ENCODE data around the gene MYH11.

Gene MYH11

DNA sequence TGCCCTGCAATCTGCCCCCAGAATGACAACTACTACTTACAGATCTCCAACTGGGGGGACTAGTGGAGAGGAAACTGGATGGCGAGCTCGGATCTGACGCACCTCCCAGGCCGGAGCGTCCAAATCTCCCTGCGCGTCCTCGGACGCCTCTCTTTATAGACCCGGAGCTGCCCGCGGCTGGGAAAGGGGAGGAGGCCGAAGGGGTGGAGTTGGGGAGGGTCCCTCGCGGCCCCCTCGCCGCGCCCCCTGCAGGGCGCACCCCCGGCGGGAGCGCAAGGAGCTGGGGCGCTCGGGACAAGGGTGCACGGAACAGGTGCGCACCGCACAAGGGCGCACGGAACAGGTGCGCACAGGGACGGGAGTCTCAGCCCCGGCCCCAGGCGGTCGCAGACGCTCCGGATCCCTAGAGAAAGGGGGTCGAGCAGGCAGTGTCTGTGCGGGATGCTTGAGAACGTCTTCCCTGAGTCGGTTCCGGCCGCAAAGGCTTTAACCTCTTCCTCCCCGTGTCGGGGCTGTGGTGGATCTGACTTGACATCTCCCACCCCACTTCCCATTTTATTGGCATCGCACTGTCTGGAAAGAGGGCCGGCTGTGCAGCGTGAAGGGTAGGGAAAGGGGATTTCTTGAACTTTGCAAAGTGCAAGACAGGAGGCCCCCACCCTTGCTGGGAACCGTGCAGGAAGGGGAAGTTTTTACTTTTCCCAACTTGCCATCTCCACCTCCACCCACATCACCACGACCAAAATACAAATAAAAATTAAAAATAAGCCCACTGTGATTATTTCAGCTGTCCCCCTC, at the start of gene MYH11:
Gene MYH11, minus strand, starts transcription at position 128 of the 798 bp plus-strand sequence. CDS start 18,776 bp downstream, outside the sequence.
- no peak for DNase-seq (ENCODE audit: low spot score)

DNA sequence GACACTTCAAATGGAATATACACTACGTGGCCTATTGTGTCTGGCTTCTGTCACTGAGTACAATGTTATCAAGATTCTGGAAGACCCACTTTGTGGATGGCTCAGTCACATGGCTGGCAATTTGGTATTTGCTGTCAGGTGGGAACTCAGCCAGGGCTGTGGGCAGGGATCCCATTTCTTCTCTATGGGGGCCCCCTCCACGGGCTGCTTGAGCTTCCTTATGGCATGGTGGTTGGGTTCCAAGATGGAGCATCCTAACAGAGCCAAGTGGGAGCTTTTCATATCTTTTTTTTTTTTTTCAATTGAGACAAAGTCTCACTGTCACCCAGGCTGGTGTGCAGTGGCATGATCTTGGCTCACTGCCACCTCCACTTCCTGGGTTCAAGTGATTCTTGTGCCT, 49.6 kb upstream of the MYH11 start:
- DNase-seq (ENCODE audit: low spot score): no peak

DNA sequence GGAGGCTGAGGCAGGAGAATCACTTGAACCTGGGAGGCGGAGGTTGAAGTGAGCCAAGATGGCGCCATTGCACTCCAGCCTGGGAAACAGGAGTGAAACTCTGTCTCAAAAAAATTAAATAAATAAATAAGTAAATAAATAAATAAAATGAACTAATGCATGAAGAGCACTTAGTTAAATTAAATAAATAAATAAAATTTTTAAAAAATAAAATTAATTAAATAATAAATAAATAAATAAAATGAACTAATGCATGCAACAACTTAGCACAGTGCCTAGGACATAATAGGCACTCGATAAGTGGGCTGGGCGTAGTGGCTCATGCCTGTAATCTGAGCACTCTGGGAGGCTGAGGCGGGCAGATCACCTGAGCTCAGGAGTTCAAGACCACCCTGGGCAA, 47.1 kb upstream of the MYH11 start:
- DNase-seq (ENCODE audit: low spot score): no peak

DNA sequence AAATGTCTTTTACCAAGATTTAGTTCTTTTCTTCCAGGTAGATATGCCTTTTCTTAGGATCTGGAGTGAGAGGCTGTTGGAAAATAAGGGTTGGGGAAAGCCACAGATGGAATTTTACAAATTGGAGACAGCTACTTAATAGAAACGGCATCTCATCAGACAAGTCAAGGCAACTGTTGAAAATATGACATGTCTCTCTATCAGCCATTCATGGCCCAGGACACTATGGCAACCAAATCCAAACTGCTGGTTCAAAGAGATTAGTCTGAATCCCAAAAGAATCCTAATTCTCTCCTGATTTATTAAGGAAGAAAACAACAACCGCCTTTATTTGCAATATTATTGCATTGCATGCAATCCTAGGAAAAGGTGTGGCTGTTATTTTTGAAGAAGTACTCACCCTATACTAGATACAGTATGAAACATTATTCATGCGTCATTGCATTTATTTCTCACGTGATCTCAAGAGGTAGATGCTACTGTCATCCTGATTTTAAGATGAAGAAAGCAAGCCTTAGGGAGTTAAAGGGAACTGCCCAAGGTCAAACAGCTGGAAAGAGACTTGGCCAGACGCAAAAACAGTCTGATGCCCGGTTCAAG, 44.2 kb upstream of the MYH11 start:
- DNase-seq (ENCODE audit: low spot score): no peak

DNA sequence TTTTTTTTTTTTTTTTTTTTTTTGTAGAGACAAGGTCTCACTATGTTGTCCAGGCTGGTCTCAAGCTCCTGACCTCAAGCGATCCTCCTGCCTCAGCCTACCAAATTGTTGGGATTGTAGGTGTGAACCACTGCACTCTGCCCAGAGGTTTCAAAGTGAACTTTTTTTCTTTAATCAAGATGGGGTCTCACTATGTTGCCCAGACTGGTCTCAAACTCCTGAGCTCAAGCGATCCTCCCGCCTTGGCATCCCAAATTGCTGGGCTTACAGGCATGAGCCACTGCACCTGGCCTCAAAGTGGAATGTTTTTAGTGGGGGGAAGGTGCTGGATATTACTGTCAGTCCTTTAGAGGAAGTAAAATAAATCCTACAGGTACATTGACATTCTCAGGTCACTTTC, 43.5 kb upstream of the MYH11 start:
- DNase-seq (ENCODE audit: low spot score): no peak

DNA sequence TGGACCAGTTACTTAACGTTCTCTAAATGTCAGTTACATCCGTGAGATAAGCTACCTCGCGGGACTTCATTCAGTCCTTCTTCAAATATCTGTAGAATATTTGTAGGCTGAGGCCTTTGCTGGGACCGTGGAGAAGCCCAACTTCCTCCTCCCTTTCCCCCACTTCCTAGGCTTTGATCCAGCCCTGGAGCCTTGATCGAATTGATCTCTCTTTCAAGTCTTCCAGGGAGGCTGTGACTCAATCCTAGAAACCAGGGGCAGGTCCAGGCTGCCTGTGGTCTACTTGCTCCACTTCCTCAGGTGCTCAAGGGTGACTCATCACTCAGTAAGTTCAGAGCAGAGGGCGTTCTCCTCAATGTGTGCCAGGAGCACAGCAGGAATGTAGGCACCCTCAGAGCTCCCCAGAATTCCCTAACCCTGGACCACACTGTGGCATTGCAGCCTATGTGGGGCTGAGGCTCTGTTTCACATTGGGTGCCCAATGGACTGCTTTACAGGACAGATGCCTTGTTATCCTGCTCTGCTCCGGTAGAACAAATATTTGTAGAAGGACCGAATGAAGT, 42.8 kb upstream of the MYH11 start:
- no peak for DNase-seq (ENCODE audit: low spot score)

DNA sequence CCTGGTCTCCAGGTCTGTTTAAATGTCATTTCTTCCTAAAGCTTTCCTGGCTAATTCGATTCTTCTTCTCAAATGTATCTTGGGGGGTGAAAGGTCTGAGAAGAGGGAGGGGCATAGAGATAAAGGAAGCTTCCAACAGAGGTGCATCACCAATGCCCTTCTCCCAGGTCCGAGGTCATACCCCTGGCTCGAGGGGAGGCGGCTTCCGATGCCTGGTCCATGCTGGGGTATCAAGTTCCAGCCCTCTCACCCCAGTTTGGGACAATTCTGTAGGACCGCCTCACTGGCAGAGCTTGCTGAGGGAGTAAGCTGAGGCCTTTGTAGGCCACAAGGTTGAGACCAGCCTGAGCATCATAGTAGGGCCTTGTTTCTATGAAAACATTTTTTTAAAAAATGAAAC, 41.8 kb upstream of the MYH11 start:
- DNase-seq (ENCODE audit: low spot score): no peak

DNA sequence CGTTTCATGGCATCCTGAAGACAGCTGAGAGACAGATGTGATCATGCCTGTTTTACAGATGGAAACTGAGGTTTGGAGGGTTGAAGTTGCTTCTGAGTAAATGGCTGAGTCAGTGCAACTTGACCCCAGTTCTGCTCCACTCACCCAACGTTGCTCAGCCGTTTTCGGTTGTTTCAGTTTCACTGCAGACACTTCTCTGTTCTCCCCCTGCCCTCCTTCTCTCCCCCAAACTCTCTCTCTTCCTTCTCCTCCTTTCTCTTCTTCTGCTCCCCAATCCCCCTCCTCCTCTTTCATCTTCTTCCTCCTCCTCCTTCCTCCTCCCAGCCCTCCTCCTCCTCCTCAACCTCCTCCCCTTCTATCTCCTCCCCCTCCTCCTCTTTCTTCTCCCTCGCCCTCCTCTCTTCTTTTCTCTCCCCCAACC, 41.0 kb upstream of the MYH11 start:
- no peak for DNase-seq (ENCODE audit: low spot score)

DNA sequence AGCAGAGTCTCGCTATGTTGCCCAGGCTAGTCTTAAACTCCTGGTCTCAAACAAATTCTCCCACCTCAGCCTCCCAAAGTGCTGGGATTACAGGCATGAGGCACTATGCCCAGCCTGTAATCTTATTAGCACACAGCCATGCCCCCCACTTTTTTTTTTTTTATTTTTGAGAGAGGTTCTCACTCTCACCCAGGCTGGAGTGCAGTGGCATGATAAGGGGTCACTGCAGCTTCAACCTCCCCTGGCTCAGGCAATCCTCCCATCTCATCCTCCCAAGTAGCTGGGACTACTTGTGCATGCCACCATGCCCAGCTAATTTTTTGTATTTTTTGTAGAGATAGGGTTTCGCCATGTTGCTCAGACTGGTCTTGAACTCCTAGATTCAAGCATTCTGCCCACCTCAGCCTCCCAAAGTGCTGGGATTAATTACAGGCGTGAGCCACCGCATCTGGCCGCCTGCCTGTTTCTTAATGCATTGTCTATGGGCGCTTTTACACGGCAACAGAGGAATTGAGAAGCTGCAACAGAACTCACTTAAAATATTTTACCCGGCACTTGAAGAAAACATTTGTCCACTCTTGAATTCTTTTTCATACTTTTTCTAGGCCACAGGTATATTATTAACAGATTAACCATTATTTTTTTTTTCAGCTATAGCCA, 40.4 kb upstream of the MYH11 start:
- no peak for DNase-seq (ENCODE audit: low spot score)

DNA sequence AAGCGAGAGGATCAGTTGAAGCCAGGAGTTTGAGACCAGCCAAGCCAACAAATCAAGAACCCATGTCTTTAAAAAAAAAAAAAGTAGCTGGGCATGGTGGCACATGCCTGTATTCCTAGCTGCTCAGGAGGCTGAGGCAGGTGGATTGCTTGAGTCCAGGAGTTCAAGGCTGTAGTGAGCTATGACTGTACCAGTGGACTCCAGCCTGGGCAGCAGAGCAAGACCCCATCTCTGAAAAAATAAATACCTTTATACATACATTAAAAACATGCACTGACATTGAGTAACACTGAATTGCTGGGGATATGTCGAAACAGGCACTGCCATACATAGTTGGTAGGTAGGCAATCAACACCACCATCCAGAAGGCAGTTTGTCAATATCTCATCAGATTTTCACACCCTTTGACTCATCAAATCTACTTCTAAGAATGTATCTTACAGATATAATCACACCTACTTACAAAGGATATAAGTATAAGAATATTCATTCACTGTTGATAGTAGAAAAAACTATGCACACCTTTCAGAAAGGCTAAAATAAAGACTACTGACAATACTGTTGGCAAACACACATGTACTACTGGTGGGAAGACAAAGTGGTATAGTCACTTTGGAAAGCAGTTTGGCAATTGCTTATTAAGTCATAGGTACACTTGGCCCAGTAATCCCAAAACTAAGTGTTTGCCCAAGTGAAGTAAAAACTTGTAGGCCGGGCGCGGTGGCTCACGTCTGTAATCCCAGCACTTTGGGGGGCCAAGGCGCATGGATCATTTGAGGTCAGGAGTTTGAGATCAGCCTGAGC, 37.9 kb upstream of the MYH11 start:
- no peak for DNase-seq (ENCODE audit: low spot score)

DNA sequence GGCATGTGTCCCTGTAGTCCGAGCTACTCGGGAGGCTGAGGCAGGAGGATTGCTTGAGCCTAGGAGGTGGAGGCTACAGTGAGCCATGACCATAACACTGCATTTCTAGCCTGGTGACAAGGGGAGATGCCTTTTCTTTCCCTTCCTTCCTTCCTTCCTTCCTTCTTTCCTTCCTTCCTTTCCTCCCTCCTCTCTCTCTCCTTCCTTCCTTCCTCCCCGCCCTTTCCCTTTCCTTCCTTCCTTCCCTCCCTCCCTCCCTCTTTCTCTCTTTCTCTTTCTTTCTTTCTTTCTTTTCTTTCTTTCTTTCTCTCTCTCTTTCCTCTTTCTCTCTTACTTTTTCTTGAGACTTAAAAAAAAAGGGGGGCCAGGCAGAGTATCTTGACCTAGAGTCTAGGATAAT, 34.7 kb upstream of the MYH11 start:
- DNase-seq (ENCODE audit: low spot score): no peak

DNA sequence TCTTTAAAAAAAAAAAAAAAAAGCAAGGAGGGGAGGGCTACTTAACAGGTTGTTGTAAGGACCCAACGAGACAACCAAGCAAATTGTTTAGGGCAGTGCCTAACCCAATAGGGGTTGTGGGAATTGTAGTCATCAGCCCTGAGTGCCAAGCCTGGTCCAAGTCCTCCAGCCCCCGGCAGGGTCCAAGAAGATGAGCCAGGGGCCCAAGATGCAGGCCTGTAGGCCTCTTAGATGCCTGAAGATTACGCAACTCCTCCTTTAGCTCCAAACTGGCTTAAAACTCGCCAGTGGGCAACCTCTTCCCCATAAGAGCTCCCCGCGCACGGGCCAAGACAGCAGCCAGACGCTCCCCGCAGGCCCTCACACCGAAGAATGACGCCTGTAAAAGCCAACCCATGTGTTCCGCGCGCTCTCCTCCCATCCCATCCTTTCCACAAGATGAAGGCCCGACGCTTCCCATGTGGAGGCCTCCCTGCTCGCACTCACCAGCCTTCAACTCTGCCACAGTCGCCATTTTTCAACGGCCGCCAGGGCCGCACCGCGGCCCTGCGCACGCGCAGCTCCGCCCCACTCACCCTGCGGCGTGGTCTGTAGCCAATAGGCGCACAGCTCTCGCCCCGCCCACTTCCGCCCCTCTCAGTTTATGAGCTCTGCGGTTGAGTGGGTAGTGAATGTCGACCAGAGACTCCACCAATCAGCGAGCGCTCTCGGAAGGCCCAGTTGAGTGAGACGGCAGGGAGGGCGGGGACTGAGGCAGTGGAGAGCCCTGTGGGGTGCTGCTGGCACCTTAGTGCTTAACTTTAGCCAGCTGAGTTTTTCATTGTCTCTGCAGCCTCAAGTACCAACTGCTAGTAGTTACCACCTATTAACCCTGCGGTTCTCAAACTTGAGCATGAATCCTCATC, 31.5 kb upstream of the MYH11 start, which contains the start of gene CEP20:
Gene CEP20, minus strand, starts transcription at position 532 of the 905 bp plus-strand sequence. Its CDS starts 18 bp downstream, at position 514.
- peak; percentile 99 for DNase-seq (ENCODE audit: low spot score)

DNA sequence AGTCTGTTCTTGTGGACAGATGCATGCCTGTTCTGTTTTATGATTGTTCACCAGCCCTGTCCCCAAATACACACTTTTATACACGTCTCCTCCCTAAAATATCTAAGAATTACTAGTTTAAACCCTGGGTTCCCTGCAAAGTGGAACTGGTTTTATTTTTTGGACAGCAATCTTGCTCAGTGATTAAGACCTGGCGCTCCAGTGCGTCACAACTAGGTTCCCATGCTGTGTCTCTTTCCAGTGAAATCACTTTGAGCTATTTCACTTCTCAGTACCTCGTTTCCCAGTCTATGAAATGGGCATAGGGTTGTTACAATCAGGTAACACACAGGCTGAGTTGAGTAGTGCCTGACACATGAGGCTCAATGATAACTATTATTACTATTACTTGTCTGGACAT, 30.5 kb upstream of the MYH11 start:
- DNase-seq (ENCODE audit: low spot score): peak; percentile 43

DNA sequence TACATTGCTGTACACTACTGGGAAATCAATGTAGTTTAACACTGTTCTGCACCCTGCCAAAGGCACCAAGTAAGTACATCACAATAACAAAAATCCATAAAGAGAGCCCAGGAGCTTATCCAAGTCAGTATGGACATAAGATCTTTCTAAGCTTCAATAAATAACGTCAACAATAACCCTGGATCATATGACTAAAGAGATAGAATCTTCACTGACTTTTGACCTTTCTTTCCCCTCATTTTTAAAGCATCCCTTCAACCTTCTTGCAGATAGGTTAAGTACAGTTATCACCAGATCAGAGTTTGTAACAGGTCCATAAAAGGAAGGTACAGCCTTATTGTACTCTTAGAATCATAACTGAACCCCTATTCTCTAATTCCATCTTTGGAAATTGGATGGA, 29.2 kb upstream of the MYH11 start:
- DNase-seq (ENCODE audit: low spot score): no peak

DNA sequence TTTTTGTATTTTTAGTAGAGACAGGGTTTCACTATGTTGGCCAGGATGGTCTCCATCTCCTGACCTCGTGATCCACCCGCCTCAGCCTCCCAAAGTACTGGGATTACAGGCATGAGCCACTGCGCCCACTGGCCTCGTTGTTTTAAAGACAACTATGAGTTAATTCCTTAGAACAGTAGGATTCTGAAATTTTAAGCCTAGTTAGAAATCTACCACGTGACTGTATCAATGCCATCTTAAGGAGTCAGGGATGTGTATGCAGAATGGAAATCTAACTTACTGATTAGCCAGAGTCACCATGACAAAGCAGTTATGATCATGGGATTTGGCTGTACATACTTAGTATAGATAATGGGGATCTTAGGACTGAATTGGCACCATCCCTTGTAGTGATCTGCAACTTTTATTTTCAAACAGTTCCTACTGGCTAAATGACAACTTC, 28.8 kb upstream of the MYH11 start:
- peak; percentile 86 for DNase-seq (ENCODE audit: low spot score)

DNA sequence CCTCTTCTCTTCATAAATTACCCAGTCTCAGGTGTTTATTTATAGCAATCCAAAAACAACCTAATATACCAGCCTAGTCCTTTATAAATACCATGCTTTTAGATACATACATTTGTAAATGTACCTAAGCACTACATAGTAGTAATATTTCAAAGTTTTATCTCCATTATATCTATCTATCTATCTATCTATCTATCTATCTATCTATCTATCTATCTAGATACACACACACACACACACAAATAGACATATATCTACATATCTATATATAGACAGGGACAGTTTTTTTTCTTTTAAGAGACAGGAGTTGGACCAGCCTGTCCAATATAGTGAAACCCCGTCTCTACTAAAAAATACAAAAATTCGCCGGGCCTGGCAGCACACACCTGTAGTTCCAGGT, 25.7 kb upstream of the MYH11 start:
- no peak for DNase-seq (ENCODE audit: low spot score)

DNA sequence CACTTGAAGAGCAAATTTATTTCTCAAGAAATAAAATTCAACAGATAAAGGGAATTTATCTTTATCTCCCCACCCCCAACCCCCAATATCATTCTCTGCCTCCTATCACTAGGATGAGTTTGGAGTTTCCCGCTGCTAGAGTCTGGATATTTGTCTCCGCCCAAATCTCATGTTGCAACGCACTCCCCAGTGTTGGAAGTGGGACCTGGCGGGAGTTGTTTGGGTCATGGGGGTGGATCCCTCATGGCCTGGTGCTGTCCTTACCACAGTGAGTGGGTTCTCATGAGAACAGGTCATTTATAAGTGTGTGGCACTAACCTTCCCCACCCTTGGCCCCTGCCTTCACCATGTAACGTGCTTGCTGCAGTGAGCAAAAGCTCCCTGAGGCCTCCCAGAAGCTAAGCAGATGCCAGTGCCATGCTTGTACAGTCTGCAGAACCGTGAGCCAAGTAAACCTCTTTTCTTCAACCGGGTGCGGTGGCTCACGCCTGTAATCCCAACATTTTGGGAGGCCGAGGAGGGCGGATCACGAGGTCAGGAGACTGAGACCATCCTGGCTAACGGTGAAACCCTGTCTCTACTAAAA, 25.1 kb upstream of the MYH11 start:
- DNase-seq (ENCODE audit: low spot score): no peak

DNA sequence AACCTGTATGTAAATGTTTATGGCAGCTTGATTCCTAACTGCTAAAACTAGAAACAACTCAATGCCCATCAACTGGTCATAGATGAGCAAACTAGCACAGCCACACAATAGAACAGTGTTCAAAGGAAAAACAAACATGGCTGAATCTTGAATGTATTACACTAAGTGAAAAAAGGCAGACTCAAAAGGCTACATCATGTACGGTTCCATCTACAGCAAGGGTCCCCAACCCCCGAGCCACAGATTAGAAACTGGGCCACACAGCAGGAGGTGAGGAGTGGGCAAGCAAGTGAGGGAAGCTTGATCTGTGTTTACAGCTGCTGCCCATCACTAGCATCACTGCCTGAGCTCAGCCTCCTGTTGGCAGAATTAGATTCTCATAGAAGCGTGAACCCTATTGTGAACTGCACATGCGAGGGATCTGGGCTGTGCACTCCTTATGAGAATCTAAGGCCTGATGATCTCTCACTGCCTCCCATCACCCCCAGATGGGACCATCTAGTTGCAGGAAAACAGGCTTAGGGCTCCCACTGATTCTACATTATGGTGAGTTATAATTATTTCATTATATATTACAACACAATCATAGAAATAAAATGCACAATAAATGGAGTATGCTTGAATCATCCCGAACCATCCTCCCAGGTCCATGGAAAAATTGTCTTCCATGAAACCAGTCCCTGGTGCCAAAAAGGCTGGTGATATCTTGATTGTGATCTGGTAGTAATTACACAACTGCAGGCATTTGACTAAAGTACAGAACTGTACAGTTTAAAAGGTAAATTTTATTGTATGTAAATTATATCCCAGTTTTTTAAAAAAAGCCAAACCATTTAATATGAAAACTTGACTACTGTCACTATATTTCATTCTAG, 23.8 kb upstream of the MYH11 start:
- DNase-seq (ENCODE audit: low spot score): no peak

DNA sequence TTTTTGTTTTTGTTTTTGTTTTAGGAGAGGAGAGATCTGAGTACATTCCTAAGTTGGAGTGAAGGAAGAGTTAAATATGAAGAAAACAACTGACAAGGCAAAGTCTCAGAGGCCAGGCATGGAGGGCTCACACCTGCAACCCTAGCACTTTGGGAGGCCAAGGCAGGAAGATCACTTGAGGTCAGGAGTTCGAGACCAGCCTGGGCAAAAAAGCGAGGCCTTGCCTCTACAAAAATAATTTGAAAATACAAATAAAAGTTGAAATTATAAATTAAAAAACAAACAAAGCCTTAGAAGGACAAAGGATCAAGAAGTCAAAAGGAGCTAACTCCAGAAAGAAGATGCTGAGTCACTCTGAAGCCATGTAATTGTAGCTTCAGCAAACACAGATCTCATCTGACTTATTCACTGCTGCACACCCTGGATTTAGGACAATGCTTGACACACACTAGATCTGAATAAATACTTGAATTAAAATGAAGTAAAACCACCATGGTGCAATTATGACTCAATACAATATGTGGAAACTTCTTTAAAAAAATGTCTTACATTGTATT, 22.5 kb upstream of the MYH11 start:
- peak; percentile 43 for DNase-seq (ENCODE audit: low spot score)

Data from hematopoietic multipotent progenitor cell treated with erythropoietin and hydrocortisone succinate and interleukin-3 and kit ligand, for 17 days (in vitro differentiated cells).